Hepatocyte (in vitro differentiated cells): Measurements from ENCODE around the gene HPCAL1.

Experiments
- CTCF ChIP-seq: fragments of 200-600 bp; sonication (generic); IDR thresholded peaks from 2 replicates; pipeline ENCODE4 v1.5.1; 2016; ENCODE audit warnings: antibody characterized with exemption, mild to moderate bottlenecking; ENCODE audit not compliant: poor library complexity
- EZH2phosphoT487 ChIP-seq: fragments of 200-600 bp; sonication (generic); IDR thresholded peaks from one replicate; pipeline ENCODE4 v1.6.1; 2018; ENCODE audit warnings: antibody characterized with exemption, mild to moderate bottlenecking, low read depth, moderate library complexity; ENCODE audit not compliant: unreplicated experiment, severe bottlenecking

DNA sequence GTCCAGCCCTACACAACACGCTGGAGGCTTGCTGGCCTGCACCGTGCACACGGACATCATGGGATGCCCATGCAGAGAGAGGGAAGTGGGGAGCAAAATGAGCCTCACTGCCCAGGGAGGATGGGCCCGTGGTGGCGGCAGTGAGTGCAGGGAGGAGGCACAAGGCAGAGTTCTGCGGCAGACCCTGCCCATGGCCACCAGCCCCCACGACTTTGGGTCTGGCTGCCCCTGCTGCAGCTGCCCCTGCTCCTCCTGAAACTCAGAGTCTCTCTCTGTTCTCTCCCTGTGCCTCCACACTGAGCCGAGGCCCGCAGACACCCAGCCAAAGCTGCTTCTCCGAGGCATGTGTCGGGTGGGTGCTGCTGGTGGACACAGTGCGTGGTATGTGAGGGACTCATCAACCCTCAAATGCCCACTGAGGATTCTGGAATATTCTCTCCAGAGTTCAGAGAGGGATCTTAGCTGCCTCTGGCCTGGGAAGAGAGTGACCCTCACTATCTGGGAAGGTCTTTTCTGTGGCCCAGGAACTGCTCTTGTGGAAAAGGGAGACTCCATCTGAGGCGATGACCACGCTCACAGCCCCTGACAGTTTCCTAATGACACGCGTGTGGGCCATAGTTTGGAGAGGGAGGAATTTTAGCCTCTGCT is 45.1 kb upstream of the HPCAL1 start:
- no peak for TF ChIP-seq EZH2phosphoT487
- TF ChIP-seq CTCF, result no peak
